Measurements from ENCODE around the gene LSR. TPM values are rescaled to one million over a fixed set of nuclear protein-coding genes. Genes with fewer than 3 reads are reported as not detected.

LSR gene
- total RNA-seq, 1 experiment from 2014 or later: 211 TPM

DNA sequence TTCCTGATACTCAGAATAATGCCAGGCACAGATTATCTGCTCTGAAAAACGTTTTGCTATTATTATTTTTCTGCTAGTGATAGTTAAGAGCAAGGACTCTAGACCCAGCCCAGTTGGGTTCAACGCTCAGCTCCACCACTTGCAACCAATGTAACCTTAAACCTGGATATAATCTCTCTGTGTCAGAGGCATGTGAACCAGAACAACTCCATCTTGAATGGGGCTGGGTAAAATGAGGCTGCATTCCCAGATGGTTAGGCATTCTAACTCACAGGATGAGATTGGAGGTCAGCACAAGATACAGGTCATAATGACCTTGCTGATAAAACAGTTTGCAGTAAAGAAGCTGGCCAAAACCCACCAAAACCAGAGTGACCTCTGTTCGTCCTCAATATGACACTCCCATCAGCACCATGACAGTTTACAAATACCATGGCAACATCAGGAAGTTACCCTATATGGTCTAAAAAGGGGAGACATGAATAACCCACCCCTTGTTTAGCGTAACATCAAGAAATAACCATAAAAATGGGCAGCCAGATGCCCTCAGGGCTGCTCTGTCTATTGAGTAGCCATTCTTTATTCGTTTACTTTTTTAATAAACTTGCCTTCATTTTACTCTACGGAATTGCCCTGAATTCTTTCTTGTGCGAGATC is 33.9 kb upstream of the LSR start:
- Histone ChIP-seq H3K9me3 (ENCODE audit: control insufficient read depth in 1 of 2, insufficient read depth in 1 of 2, low read depth in 1 of 2, low read length in 2 of 2) (peaks cover 4 to 11% of the 10 kb centered on the region in 2 experiments; a peak in 2 of 4 replicates), H3K9ac (ENCODE audit: low read length) (no peak overlapping the region), H4K20me1 (ENCODE audit: insufficient read depth) (no peaks in the 10 kb centered on the region), H3K9me2 (ENCODE audit: insufficient read depth) (no peaks in the 10 kb centered on the region), H3K36me3 (ENCODE audit: control insufficient read depth in 1 of 2, insufficient read depth in 2 of 2, low read length in 2 of 2) (no peaks in the 10 kb centered on the region), H3K79me2 (ENCODE audit: insufficient read depth, low read length) (no peaks in the 10 kb centered on the region), H2AFZ (ENCODE audit: low read depth, low read length, poor library complexity, severe bottlenecking) (peak overlapping the region; percentile 14), H3K4me2 (ENCODE audit: low read length) (peak overlapping the region; percentile 95; the same call in 1 of the 2 replicates), H3K4me1 (ENCODE audit: control insufficient read depth in 1 of 2, insufficient read depth in 2 of 2, low read length in 2 of 2) (peaks cover 20 to 46% of the 10 kb centered on the region in 2 experiments), H3K4me3 (replicated peaks in 1 of 2; ENCODE audit: low read depth in 1 of 2, low read length in 2 of 2) (no peak overlapping the region), H3K27ac (ENCODE audit: low read depth, low read length) (no peak overlapping the region), H3K27me3 (ENCODE audit: insufficient read depth, low read length) (no peaks in the 10 kb centered on the region)
- no peak for ATAC-seq
- ChIA-PET CTCF (no interaction called here), RAD21 (ENCODE audit: low non-redundant PET in 1 of 2, low total read pairs in 2 of 2, uncharacterized antibody in 2 of 2, unreplicated experiment in 2 of 2) (interaction anchor here in 1 of 2 experiments (0.7 kb wide), 1 partner anchor 74 kb away, joined by 3 read pairs; no protein-coding TSS in a partner anchor), POLR2A (no interaction called here)
- no peak for DNase-seq (ENCODE audit: low read depth, low spot score)
- intact Hi-C loops (cut with micrococcal nuclease): no loop called here
- TF ChIP-seq ELF1 (IDR thresholded peaks at IDR 0.05; ENCODE audit: borderline replicate concordance, low read depth): no peak
- TF ChIP-seq, protein P1, sequence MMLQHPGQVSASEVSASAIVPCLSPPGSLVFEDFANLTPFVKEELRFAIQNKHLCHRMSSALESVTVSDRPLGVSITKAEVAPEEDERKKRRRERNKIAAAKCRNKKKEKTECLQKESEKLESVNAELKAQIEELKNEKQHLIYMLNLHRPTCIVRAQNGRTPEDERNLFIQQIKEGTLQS (IDR thresholded peaks at IDR 0.05): no peak
- no peak for TF ChIP-seq RAD21 (IDR thresholded peaks at IDR 0.05; ENCODE audit: low read depth)
- no peak for TF ChIP-seq YY1 (IDR thresholded peaks at IDR 0.05; ENCODE audit: extremely low read depth, insufficient replicate concordance, low read depth, low read length)
- TF ChIP-seq, protein P2, sequence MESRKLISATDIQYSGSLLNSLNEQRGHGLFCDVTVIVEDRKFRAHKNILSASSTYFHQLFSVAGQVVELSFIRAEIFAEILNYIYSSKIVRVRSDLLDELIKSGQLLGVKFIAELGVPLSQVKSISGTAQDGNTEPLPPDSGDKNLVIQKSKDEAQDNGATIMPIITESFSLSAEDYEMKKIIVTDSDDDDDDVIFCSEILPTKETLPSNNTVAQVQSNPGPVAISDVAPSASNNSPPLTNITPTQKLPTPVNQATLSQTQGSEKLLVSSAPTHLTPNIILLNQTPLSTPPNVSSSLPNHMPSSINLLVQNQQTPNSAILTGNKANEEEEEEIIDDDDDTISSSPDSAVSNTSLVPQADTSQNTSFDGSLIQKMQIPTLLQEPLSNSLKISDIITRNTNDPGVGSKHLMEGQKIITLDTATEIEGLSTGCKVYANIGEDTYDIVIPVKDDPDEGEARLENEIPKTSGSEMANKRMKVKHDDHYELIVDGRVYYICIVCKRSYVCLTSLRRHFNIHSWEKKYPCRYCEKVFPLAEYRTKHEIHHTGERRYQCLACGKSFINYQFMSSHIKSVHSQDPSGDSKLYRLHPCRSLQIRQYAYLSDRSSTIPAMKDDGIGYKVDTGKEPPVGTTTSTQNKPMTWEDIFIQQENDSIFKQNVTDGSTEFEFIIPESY (IDR thresholded peaks at IDR 0.05; ENCODE audit: extremely low read depth, insufficient replicate concordance, low read length): no peak
- TF ChIP-seq FOSL1 (IDR thresholded peaks at IDR 0.05; ENCODE audit: low read depth): no peak
- no peak for TF ChIP-seq JUND (IDR thresholded peaks at IDR 0.05)
- TF ChIP-seq EGR1 (IDR thresholded peaks at IDR 0.05; ENCODE audit: low read depth): no peak
- TF ChIP-seq POLR2AphosphoS5 (IDR thresholded peaks at IDR 0.05; ENCODE audit: low read depth, low read length): no peak
- TF ChIP-seq ZFX (IDR thresholded peaks at IDR 0.05): no peak
- no peak for TF ChIP-seq ZNF274 (IDR thresholded peaks at IDR 0.05; ENCODE audit: low read depth, low read length)
- TF ChIP-seq, protein P3, sequence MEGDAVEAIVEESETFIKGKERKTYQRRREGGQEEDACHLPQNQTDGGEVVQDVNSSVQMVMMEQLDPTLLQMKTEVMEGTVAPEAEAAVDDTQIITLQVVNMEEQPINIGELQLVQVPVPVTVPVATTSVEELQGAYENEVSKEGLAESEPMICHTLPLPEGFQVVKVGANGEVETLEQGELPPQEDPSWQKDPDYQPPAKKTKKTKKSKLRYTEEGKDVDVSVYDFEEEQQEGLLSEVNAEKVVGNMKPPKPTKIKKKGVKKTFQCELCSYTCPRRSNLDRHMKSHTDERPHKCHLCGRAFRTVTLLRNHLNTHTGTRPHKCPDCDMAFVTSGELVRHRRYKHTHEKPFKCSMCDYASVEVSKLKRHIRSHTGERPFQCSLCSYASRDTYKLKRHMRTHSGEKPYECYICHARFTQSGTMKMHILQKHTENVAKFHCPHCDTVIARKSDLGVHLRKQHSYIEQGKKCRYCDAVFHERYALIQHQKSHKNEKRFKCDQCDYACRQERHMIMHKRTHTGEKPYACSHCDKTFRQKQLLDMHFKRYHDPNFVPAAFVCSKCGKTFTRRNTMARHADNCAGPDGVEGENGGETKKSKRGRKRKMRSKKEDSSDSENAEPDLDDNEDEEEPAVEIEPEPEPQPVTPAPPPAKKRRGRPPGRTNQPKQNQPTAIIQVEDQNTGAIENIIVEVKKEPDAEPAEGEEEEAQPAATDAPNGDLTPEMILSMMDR (IDR thresholded peaks at IDR 0.05 in 2 of 3, conservative IDR thresholded peaks at IDR 0.05 in 1 of 3; ENCODE audit: borderline replicate concordance in 1 of 3, insufficient read depth in 1 of 3, low read depth in 2 of 3, low read length in 2 of 3): no peak
- no peak for TF ChIP-seq TCF7L2 (IDR thresholded peaks at IDR 0.05; ENCODE audit: borderline replicate concordance, extremely low read depth, insufficient read depth, insufficient read length)
- TF ChIP-seq CBX3 (IDR thresholded peaks at IDR 0.05; ENCODE audit: low read depth): no peak
- no peak for TF ChIP-seq EZH2 (IDR thresholded peaks at IDR 0.05)
- BruUV-seq (replicated peaks): no TSS peak
